NCI-H82 (cell line): ENCODE results near the gene CD47.

Experiments used
- DNase-seq: peaks from one replicate; lab custom pipeline; 2025; lab: John Stamatoyannopoulos, UW

CD47 gene

DNA sequence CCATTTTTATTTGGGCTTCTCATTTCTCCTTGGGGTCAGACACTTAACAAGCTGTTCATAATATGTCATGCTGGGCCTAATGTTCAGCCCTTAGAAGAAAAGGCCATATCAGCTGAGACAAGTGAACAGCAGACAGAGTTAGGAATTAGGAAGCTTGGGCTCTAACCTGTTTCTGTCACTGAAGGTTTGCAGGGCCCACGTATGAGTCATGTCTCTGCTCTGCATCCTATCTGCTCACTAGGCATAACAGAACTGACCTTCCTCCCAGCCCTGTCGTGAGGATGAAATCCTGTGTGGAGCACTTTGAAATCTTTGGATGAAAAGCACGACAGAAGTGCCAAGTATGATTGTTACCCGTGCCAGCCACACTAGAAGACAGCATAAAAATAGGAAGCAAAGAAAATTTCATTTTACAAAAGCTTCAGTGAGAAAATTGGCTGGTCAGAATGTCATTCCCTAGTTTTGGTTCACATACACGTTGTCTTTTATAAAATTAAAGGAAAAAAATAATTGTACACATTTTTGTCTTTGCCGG lies 26.5 kb upstream of the CD47 start:
- no peak for DNase-seq

DNA sequence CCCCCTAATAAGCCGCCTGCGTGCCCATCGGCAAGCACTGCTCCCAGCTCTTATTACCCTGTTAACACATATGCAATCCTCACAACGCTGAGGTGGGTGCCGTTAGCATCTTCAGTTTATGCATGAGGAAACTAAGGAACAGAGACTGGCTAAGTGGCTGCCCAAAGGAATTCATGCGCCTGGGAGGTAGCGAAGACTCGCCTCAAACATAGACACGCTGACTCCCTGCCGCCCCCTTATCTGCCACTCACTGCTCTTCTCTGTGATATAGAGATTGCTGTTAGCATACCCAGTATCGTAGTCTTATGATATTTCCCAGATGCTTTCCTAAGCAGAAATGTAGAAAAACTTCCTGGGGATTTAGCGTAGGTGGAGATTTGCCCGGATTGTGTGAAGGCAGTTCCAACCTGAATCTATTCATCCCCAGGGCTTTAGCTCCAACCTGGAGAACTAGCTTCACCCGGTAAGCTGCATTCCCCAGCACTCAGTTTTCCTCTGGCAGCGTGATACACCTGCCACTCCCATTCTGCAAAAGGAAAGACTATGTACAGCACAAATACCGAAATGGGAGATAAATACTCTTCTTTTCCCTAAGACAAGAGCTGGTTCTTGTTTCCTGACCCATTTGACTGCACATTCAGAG lies 23.7 kb upstream of the CD47 start:
- no peak for DNase-seq

DNA sequence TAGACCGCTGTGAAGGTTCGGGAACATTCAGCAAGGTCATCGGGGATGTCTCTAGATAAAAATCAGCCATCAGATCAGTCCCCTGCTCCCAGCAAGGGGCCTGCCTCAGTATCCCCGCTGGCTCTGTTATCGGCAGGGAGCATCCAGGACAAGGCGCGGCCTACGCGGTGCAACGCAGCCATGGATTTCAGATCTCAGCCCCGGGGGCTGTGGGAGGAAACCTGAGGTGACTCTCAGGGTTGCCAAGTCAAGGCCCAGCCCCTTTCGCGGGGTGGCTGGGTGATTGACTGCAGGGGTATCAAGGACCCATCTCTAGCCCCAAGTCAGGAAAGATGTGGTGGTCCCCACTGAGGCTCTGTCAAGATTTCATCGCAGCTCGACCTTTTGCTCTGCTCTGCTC lies 23.1 kb upstream of the CD47 start:
- no peak for DNase-seq

DNA sequence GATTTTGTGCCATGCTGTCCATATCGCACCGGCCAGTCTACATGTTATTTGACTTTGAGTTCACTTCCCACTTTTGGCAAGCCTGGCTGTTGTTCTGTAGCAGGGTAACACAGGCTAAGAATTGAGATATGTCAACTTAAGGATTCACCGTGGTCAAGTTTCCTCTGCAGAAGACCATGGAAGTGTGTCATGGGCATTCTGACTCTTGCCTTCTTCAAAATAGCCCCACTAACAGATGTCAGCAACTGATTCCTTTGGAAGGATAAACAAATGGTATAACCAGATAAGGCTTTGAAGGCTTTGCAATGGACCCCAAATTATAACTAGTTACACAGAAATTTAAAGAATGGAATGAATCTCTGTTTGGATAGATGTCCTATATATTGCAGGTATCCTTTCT lies 20.1 kb upstream of the CD47 start:
- no peak for DNase-seq

DNA sequence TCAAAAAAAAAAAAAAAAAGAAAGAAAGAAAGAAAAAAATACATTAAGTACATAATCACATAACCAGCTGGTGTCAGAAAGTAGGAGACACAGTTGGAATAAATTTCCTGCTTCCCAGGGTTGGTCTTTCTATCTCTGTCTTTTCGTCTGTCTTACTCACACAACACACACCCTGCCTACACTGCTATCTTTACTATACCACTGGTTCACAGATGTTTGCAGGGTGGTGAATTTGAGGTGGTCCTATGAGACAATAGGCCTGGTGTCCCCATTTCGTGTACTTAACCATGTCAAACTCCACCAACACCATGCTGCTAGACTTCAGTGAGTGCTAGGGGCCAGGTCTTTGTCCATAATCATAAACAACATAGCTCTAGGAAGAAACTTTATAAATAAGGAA lies 17.6 kb upstream of the CD47 start:
- DNase-seq, result no peak

DNA sequence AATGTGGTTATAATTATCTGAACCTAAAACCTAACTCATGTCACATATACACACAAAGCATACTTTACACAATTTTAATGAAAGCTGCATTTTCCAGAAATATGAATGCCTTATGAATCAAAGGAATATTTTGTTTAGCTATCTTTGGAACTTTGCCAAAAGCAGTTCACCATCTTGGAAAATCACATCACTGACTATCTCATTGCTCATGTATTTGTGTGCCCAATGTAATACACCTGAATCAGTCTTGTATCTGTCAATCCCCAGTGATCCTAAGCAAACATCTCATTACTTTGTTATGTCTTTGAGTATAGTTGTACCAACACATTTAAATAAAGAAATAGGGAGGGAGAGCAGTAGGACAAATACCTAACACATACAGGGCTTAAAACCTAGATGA lies 15.6 kb upstream of the CD47 start:
- no peak for DNase-seq

DNA sequence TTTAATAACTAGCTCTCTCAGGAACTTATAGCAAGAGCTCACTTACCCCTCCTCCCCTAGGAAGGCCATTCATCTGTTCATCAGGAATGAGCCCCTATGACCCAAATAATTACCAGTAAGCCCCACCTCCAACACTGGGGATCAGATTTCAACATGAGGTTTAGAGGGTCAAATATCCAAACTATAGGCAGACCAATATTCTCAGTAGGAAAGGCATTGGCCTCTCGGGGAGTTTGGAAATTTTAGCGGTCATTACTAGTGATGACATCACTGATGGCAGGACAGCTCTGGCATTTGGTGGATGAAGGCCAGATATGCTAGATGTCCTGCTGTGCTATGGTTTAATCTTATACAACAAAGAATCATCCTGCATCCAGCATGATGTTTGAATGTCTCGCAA lies 15.2 kb upstream of the CD47 start:
- DNase-seq, result peak; percentile 25

DNA sequence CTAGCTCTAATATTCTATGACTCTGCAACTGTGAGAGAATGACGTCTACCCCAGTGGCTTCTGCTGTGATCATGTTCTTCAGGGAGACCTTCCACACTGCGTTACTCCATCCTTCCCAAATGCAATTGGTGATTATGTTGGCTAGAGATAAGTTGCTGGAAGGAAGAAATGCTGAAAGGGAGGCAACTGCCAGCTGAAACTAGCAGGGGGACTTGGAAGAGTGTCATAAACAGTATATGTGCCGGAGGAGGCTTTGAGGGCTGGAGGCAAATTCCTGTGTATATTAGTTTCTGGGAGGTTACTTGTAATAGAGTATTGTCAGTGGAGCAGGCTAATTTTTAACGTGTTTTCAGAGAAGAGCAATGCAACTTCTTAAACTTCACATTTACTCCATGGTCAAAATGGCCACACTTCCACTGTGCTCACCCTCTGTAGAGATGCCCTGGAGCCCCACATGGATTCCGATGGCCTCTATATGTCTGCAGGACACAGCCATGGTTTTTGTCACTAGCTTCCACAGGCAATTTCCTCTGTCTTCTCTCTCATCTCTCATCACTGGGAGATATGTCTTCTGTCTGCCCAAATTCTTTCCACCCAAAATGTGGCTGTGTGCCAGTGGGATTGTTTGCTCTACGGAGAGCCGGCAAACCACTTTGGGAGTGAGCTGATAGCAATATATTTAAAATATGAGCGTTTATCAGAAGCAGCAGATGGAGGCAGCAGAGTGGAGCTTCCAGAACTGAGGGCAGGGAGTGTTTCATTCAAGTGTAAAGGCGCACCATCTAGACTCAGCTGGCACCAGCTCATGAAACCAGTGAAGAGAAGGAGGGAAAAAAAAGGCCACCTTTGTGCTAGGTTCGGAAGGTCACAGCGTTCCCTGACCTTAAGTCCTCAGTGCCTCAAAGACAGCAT lies 13.3 kb upstream of the CD47 start:
- DNase-seq, result no peak

DNA sequence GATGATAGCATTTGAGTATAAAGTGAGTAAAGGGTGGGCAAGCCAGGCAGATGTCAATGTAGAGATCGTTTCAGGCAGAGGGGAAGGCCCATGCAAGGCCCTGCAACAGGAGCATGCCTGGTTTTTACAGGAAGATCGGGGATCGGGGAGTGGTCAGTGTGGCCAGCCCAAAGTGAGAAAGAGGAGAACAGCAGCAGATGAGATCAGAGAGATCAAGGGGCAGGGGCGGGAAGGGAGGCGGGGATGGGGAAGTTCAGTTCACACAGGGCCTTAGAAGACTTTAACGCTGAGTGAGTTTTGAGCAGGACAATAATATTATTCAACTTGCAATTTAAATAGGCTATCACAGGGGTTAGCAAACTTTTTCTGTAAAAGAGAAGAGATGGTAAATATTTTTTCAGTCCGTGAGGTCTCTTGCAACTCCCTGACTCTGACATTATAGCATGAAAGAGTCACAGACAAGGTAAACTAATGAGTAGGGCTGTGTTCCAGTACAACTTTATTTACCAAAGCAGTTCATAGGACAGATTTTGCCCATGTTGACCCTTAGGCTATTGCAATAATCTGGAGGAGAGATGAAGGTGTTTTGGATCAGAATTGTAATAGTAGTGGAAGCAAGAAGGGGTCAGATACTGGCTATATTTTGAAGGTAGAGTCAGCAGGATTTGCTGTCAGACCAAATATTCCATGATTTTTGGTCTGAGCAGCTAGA lies 12.4 kb upstream of the CD47 start:
- no peak for DNase-seq

DNA sequence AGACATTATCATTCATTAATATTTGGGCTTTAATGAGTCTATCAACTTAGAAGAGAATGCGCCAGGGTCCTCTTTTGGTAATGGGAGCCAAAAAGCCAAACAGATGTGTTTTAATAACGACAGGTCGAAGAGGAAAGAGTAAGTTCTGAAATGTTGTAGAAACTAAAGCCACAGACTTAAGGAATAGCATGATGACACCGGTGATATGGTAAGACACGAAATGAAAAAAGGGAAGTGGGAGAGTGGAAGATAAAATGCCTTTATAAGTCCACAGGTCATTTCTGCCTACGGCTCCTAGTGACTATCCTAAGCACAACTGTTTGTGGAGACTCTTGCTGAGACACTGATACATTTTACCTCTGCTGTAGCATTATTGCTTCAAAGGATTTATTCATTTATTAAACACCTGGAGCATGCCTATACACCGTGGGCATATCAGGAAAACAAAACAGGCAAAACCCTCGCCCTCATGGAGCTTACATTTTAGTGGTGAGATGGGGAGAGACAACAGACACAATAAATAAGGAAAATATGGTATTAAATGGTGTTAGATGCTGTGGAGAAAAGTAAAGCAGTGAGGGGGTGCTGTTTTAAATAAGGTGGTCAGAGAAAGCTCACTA lies 11.7 kb upstream of the CD47 start:
- no peak for DNase-seq

DNA sequence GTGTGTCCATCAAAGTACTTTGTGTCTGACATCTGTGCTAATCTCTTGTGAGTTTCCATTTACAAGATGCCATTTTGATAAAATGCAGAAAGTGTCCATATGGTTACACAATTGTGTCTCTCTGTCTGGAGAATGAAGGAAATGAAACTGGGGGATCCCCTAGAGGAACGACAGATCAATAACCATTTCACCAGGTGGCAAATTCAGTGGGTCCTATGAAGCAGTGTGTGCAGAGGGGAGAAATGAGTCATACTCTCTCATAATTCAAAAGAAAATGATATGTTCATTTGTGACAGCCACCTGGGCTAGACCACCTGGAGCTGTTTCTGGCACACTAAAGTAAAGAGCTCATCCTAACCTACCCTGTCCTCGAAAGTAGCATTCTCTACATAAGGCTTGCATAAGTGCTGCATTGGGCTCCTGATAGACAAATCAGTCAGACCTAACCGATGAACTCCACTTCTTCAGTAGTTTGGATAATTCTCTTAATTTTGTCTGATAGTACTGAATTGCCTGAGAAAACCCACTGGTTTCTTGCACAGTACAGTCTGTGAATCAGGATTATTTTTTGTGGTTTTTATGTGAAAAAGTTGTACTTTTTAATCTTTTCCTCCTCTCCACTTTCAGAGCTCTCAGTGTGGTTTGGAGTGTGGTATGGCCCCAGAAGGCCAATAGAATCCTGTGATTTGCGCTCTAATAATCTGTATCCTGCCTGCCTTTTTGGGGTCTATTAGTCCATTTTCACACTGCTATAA lies 10.3 kb upstream of the CD47 start:
- no peak for DNase-seq

DNA sequence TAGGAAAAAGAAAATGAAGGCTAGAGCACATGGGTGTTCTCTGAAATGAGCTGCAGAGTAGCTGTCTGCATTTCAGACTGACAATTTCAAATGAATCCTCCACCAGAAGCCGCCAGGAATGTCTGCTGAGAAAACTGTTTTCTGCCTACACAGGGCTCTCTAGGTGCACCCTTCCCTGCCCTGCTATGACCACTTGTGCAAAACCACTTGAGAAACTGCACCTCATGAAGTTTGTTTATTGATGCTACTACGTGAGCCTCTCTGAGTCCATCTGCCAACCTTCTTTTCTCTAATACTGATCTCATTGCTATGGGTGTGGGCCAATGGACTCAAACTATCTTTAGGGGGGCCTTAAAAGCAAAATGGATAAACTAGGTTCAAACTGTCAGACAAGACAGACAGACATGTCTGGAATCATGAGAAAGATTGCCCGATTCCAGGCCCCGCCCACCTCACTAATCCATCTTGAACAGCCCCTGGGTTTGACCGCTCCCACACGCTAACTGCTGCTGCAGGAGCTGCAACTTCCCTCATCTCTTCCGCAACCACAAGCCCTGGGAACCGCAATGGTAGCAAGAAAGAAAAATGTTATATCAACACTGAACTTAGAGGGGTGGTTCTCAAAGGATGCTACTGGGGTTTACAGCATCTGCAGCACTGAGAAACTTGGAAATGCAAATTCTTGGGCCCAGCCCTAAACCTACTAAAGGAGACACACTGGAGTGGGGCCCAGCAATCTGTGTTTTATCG lies 9.0 kb upstream of the CD47 start:
- peak; percentile 40 for DNase-seq

DNA sequence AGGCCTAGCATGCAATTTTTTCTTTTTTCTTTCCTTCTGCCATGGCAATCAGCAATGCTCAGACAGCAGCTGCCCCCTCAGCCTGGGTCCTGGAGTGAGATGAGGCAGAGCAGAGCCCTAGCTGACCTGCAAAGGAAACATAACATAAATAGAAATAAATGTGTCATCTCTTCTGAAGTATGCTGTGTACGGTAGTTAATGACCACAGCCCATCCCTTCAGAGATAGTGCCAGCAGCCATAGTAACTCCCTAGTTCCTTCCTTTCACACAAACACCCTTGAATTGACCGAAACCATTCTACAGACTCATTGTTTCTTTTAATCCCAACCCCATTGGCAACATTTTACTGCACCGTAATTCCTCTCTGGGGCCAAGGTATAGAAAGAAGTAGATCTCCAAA lies 8.4 kb upstream of the CD47 start:
- no peak for DNase-seq

DNA sequence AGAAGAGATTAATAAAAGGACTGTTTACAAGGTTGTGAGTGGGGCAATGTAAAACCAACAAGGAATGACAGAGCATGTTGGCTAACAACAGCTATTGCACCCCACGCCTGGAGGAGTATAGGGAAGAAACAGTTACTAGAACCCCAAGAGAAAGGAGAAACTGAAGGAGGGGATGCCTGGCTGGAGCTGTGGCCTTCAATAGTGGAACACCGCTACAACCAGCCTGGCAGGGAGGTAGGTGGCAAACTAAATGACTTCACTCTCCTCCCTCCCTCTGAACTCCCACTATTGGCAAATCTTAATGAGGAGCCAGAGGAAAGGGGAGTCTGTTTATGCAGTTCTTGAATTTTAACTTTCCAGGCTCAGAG lies 7.2 kb upstream of the CD47 start:
- no peak for DNase-seq

DNA sequence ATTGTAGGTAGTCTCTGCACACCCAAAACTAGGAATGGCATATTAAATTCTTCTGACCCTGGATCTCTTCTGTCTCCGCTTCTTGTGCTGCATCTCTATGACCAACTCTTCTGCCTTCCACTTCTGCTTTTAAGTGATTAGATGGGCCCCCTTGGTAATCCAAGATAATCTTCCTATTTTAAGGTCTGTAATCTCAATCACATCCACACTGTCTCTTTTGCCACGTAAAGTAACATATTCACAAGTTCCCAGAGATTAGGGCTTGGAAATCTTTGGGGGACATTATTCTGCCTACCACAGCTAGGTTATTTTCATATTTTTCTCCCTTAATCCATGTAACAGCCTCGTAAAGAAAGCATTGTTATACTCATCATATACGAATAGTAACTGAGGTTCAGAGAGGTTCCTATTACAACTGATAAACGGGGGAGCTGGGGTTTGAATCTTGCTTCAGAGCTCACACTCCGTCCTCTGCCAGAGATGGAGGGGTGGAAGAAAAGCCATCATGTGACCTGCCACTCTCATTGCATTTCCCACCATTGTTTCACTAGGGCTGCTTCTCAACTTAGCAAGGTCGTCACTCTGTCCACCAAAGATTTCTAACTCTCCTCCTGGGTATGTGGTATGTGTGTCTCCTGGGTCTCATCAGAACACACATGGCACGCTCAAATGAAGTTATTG lies 6.6 kb upstream of the CD47 start:
- DNase-seq, result peak; percentile 71

DNA sequence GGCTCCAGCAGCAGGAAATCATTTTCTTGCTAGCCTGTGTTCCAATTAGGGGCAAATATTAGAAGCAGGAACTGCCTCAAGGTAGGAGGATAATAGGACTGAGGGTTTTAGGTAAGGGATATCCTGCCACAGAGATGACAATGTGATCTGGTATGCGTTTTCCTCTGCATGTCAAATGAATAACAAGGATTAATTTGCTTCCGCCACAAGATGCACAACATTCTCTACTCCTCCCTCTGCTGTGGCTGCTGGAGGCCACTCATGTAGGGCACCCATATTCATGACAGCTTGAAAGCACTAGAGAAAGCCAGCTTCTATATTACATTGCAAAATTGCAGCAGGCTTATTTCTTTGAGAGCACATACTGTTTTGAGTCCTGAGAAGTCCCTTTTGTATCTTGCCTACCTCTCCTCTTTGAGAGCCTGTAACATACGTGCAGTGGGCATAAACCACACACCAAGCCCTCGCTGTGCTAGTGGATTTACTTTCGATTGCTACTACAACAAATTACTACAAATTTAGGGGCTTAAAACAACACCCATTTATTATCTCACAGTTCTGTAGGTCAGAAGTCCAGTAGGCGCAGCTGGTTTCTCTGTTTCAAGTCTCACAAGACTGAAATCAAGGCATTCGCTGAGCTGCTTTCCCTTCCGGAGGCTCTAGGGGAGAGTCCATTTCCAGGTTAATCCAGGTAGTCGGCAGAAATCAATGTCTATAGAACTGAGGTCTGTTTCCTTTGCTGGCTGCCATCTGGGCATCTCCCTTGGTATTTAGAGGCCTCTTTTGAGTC lies 5.9 kb upstream of the CD47 start:
- DNase-seq, result peak; percentile 71

DNA sequence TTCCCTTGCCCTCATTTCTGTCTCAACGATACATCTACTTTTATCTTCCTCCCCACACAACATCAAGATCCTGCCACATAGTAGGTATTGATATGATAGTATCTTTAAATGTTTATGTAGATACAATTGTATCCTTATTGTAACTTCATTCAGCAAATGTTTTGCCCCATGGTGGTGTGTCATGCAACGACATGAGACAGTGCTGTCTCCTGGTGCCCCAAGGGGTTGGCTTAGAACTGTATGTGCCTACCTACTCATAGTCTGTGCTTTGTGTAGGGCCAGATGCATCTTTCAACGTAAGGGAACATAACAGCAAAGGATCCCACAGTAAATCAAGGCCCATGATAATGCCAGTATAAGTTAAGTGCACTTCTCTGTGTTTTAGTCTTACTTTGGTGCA lies 2.8 kb upstream of the CD47 start:
- DNase-seq, result no peak

DNA sequence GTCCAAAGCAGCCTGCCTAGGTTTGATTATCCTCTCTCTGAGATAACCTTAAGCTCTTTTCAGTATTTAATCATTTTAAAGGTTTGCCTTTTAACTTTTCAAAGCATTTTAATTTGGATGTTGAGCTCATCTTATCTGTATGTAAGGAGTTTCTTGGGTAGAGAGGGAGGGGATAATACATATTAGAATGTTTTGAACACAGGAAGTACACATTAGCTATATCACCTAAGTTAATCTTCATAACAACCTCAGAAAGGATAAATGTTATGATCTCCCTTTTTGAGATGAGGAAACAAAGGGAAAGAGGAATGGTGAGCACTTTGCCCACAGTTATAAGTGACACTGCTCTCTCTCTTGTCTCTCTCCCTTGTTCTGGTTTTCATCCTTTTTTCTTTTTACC lies 2.2 kb upstream of the CD47 start:
- DNase-seq, result no peak

DNA sequence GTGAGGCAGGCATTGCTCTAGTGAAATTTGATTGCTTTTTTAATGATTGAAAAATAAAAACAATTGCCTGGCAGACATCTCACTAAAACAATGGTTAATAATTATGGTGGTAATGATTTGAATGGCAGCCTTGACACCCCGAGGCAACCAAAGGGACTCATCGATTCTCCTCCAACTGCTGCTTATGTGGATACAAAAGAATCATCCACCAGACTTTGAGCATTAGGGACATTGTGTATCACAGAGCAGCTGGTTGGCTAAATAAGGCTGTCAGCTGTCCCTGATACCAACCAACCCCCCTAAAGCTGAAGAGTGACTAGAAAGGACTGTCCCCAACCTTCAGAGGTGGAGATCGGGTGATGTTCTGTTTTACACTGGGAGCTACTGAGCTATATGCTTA lies 1.7 kb upstream of the CD47 start:
- peak; percentile 49 for DNase-seq
